ENCODE measurements around the gene FOXI1.

GRCh38 chr5:170103447-170103846 is 2.2 kb upstream of the FOXI1 start:
- TF ChIP-seq EZH2 (IDR thresholded peaks at IDR 0.05) (no peak), SP1 (IDR thresholded peaks at IDR 0.05; ENCODE audit: low read depth) (no peak), POLR2AphosphoS5 (IDR thresholded peaks at IDR 0.05; ENCODE audit: low read depth, low read length) (no peak), ZFX (IDR thresholded peaks at IDR 0.05) (no peak), EZH2phosphoT487 (IDR thresholded peaks at IDR 0.05; ENCODE audit: borderline replicate concordance) (no peak), FOSL1 (IDR thresholded peaks at IDR 0.05; ENCODE audit: low read depth) (no peak), TCF7L2 (IDR thresholded peaks at IDR 0.05; ENCODE audit: borderline replicate concordance, extremely low read depth, insufficient read depth, insufficient read length) (no peak), POLR2A (IDR thresholded peaks at IDR 0.05; ENCODE audit: borderline replicate concordance, extremely low read depth, insufficient read depth, insufficient read length) (no peak), CBX3 (IDR thresholded peaks at IDR 0.05; ENCODE audit: low read depth) (no peak), SRF (IDR thresholded peaks at IDR 0.05; ENCODE audit: low read depth) (no peak), ZNF274 (IDR thresholded peaks at IDR 0.05; ENCODE audit: low read depth, low read length) (no peak)
- TF ChIP-seq, protein P1, sequence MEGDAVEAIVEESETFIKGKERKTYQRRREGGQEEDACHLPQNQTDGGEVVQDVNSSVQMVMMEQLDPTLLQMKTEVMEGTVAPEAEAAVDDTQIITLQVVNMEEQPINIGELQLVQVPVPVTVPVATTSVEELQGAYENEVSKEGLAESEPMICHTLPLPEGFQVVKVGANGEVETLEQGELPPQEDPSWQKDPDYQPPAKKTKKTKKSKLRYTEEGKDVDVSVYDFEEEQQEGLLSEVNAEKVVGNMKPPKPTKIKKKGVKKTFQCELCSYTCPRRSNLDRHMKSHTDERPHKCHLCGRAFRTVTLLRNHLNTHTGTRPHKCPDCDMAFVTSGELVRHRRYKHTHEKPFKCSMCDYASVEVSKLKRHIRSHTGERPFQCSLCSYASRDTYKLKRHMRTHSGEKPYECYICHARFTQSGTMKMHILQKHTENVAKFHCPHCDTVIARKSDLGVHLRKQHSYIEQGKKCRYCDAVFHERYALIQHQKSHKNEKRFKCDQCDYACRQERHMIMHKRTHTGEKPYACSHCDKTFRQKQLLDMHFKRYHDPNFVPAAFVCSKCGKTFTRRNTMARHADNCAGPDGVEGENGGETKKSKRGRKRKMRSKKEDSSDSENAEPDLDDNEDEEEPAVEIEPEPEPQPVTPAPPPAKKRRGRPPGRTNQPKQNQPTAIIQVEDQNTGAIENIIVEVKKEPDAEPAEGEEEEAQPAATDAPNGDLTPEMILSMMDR (IDR thresholded peaks at IDR 0.05 in 2 of 3, conservative IDR thresholded peaks at IDR 0.05 in 1 of 3; ENCODE audit: borderline replicate concordance in 1 of 3, insufficient read depth in 1 of 3, low read depth in 2 of 3, low read length in 2 of 3) = no peak
- TF ChIP-seq, protein P2, sequence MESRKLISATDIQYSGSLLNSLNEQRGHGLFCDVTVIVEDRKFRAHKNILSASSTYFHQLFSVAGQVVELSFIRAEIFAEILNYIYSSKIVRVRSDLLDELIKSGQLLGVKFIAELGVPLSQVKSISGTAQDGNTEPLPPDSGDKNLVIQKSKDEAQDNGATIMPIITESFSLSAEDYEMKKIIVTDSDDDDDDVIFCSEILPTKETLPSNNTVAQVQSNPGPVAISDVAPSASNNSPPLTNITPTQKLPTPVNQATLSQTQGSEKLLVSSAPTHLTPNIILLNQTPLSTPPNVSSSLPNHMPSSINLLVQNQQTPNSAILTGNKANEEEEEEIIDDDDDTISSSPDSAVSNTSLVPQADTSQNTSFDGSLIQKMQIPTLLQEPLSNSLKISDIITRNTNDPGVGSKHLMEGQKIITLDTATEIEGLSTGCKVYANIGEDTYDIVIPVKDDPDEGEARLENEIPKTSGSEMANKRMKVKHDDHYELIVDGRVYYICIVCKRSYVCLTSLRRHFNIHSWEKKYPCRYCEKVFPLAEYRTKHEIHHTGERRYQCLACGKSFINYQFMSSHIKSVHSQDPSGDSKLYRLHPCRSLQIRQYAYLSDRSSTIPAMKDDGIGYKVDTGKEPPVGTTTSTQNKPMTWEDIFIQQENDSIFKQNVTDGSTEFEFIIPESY (IDR thresholded peaks at IDR 0.05; ENCODE audit: extremely low read depth, insufficient replicate concordance, low read length) = no peak

Measured in HCT116 (cell line).